NCI-H345 treated with DMSO at 0.1 percent for 48 hours (cell line): ENCODE results near the gene MORC3.
"Not testable (repeated sequence)": the region's sequence is repeated elsewhere in the genome, so short reads cannot be mapped to it uniquely, and the experiment has no call there.

Experiments
- DNase-seq: peaks from one replicate; lab custom pipeline; 2025; ENCODE audit not compliant: unreplicated experiment; lab: John Stamatoyannopoulos, UW

The MORC3 gene

GRCh38 chr21:36323032-36323431 lies 3.0 kb downstream of the MORC3 start:
- DNase-seq: no peak

DNA sequence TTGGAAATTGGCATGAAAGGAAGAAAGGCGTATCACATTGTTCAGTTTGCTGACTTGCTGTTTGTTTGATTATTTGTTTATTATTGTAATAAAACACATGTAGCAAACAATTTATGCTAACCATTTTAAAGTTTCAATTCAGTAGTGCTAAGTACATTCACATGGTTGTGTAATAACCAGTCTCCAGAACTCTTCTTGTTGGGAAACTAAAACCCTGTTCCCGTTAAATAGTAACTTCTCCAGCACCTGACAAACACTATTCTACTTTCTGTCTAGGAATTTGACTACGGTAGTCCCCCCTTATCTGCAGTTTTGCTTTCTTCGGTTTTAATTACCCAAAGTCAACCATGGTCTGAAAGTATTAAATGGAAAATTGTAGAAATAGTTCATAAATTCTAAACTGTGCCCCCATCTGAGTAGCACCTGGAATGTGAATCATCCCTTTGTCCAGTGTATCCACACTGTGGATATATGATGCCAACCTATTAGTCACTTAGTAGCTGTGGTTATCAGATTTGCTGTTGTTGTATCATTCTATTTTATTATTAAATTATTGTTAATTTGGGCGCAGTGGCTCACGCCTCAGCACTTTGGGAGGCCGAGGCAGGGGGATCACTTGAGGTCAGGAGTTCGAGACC lies 5.5 kb downstream of the MORC3 start:
- no peak for DNase-seq

- peak; percentile 23 for DNase-seq
Observed at GRCh38 chr21:36330904-36331303, 10.9 kb downstream of the MORC3 start.

- DNase-seq: no peak
Observed at GRCh38 chr21:36337099-36337509, 17.1 kb downstream of the MORC3 start.

GRCh38 chr21:36338975-36339374 lies 19.0 kb downstream of the MORC3 start:
- no peak for DNase-seq

DNA sequence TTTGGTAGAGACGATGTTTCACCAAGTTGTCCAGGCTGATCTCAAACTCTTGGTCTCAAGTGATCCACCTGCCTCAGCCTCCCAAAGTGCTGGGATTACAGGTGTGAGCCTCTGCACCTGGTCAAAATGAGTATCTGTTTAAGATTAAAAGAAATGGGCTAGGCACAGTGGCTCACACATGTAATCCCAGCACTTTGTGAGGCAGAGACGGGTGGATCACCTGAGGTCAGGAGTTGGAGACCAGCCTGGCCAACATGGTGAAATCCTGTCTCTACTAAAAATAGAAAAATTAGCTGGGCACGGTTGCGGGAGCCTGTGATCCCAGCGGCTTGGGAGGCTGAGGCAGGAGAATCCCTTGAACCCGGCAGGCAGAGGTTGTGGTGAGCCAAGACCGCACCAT lies 22.6 kb downstream of the MORC3 start:
- DNase-seq: not testable (repeated sequence)

- no peak for DNase-seq
Observed at GRCh38 chr21:36344931-36345330, 24.9 kb downstream of the MORC3 start.

GRCh38 chr21:36347278-36347961 lies 27.4 kb downstream of the MORC3 start:
- DNase-seq: no peak

DNA sequence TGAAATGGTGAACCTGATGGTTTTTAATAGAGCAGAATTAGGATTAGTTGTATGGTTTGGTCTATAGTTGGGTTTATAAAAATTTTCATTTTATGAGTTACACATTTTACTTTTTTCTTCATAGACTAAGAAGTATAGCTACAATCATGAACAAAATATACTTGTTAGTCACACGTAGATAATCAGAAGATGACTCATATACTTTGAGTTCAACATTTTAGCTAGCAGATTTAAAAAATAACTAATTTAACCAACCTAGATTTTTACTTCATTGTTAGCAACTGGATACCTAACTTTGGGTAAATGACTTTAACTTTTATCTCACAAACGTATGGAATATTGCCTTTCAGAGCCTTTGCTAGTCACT lies 27.9 kb downstream of the MORC3 start:
- DNase-seq: no peak

- DNase-seq: no peak
Observed at GRCh38 chr21:36349315-36349714, 29.3 kb downstream of the MORC3 start.

- DNase-seq: no peak
Observed at GRCh38 chr21:36350282-36350910, 30.4 kb downstream of the MORC3 start.

- DNase-seq: no peak
Observed at GRCh38 chr21:36354918-36355680, 35.1 kb downstream of the MORC3 start.

GRCh38 chr21:36355868-36356267 lies 35.9 kb downstream of the MORC3 start:
- no peak for DNase-seq

- no peak for DNase-seq
Observed at GRCh38 chr21:36359185-36359584, 39.2 kb downstream of the MORC3 start.

- DNase-seq: no peak
Observed at GRCh38 chr21:36369064-36369685, 49.2 kb downstream of the MORC3 start.

DNA sequence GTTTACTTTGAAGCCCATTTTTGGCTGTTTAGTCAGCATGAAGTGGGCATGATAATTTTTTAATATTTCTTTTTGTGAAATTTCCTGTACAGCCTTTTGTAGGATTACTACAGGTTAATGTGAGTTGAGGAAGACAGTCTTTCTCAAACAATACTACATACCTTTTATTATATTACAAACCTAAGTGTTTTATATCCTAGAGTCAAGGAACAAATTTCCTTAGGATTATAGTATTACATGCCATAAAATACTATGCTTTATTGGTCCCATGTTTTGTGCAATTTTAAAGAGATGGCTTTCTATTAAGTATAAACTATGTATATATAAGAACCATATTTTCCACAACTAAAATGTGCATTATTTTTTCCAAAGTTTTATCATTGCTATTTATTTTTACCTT lies 56.0 kb downstream of the MORC3 start:
- DNase-seq: no peak

DNA sequence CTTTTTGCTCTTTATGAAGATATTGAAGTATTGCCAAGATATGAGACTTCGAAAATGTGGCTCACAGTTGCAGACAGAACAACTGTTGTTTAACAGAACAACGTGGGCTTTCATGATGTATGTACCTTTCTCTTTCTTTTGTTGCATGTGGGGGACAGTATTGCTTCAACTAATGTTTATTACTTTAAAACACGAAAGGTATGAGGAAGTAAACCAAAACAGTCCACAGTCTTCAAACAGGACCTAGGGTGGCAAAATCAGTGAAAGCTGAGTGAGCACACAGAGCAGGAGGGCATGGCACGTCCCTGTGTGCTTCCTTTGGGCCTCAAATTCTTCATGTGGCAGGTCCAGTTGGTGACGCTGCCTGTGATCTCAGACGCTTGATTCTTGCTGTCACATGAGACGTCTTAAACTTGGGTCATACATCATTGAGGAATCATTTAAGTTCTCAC lies 57.4 kb downstream of the MORC3 start:
- DNase-seq: no peak

GRCh38 chr21:36379251-36379650 lies 59.3 kb downstream of the MORC3 start:
- no peak for DNase-seq

GRCh38 chr21:36381841-36382589 lies 62.0 kb downstream of the MORC3 start:
- no peak for DNase-seq

GRCh38 chr21:36382722-36383121 lies 62.7 kb downstream of the MORC3 start:
- not testable (repeated sequence) for DNase-seq

DNA sequence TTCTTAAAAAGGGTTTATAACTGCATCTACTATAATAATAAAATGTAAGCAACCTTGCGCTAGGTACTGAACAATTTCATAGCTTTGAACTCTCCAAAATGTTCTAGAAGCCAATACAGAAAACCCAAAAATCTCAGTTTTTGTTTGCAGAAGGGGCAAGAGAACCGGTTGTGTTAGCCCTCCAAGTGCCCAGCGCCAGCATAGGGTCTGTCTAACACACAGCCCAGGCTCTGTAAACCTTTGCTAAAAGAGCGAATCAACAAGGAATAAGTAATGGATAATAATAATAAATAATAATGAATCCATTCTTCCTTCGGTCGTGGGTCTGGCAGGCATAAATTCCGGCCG lies 64.9 kb downstream of the MORC3 start:
- no peak for DNase-seq
